ENCODE data around the gene MYL4.

Gene MYL4

GRCh38 chr17:47273245-47273644 lies 64.1 kb downstream of the MYL4 start:
- TF ChIP-seq CTCF (conservative IDR thresholded peaks at IDR 0.05; ENCODE audit: low read length): no peak
- no peak overlapping the region for H3K4me3 ChIP-seq (ENCODE audit: low read length)
- DNase-seq (ENCODE audit: low read depth): no peak
